ENCODE data around the gene IGFBP1. TPM values are rescaled to one million over a fixed set of nuclear protein-coding genes. Genes with fewer than 3 reads are reported as not detected.
"Not testable (repeated sequence)": the region's sequence is repeated elsewhere in the genome, so short reads cannot be mapped to it uniquely, and the experiment has no call there.

IGFBP1 gene
- polyA plus RNA-seq, 1 donor from 2014 or later: not detected

DNA sequence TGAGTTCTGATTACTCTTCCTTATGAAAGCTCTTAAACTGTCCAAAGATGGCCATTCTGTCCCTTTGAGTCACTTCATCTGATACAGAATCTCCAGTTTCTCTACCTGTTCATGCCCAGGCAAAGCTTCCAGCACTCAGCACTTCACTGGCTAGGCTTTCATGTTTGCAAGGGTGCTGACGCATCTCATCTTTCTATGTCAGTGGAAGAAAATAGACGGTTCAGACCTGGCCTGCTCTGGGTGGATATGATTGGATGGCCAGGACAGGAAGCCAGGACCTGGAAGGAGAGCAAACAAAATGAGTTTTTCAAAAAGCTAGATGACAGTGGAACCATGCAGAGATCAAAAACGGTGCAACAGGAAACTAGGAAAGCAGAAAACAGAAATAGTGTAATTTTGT is 32.6 kb upstream of the IGFBP1 start:
- H3K9me3 ChIP-seq (ENCODE audit: low read length); H3K4me3 ChIP-seq (ENCODE audit: low read length); H3F3A ChIP-seq (ENCODE audit: insufficient read depth, low read length, poor library complexity, severe bottlenecking); H3K27ac ChIP-seq (ENCODE audit: low read length); H3K79me2 ChIP-seq (replicated peaks; ENCODE audit: insufficient read depth, low read length); H3K9ac ChIP-seq (ENCODE audit: low read length); H3K27me3 ChIP-seq (ENCODE audit: insufficient read depth, low read depth, low read length); H3K36me3 ChIP-seq (ENCODE audit: insufficient read depth, low read length); H2AFZ ChIP-seq (ENCODE audit: low read depth, low read length); H3K4me2 ChIP-seq (ENCODE audit: low read length); H3K9me2 ChIP-seq (ENCODE audit: insufficient read depth, low read length); H4K20me1 ChIP-seq (ENCODE audit: insufficient read depth): not testable (repeated sequence)

DNA sequence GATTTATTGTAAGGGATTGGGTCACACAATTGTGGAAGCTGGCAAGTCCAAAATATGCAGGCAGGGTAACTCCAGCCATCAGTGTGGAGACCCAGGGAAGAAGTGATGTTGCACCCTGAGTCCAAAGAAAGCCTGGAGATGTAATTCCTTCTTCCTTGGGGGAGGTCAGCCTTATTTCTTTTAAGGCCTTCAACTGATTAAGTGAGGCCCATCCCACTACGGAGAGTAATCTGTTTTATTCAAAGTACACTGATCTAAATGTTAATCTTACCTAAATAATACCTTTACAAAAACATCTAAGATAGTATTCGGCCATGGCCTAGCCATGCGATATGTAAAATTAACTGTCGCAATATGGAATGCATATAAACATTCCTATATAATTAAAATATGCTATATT is 31.4 kb upstream of the IGFBP1 start:
- not testable (repeated sequence) for H3K9ac ChIP-seq (ENCODE audit: low read length); H3K27ac ChIP-seq (ENCODE audit: low read length); H3K9me2 ChIP-seq (ENCODE audit: insufficient read depth, low read length); H3K9me3 ChIP-seq (ENCODE audit: low read length); H3F3A ChIP-seq (ENCODE audit: insufficient read depth, low read length, poor library complexity, severe bottlenecking); H3K79me2 ChIP-seq (replicated peaks; ENCODE audit: insufficient read depth, low read length); H3K27me3 ChIP-seq (ENCODE audit: insufficient read depth, low read depth, low read length); H3K36me3 ChIP-seq (ENCODE audit: insufficient read depth, low read length); H3K4me2 ChIP-seq (ENCODE audit: low read length); H2AFZ ChIP-seq (ENCODE audit: low read depth, low read length); H4K20me1 ChIP-seq (ENCODE audit: insufficient read depth); H3K4me3 ChIP-seq (ENCODE audit: low read length)

DNA sequence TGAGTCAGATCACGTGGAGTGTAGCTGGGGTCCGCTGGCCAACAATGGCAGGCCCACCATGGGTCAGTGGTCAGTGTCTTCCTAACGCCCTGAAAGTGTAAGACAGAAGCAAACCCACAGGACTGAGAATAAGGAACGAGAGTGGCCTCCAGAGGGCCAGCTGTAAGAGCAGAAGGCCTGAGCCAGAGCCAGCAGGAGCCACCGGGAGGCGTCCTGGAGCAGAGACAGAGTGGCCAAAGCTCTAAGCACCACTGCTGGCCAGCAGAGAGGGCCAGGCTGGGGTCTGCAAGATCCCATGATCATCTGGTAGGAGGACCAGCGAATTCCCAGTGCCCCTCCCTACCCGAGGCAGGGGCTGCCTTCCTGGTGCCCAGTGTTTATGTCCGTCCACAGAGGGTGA is 24.6 kb upstream of the IGFBP1 start:
- TF ChIP-seq MXI1 (conservative IDR thresholded peaks at IDR 0.05; ENCODE audit: poor library complexity, severe bottlenecking) (no peak), EZH2 (IDR thresholded peaks at IDR 0.05; ENCODE audit: borderline replicate concordance, insufficient read depth, low read length, poor library complexity, severe bottlenecking) (no peak), SMC3 (conservative IDR thresholded peaks at IDR 0.05; ENCODE audit: poor library complexity) (no peak), EP300 (conservative IDR thresholded peaks at IDR 0.05; ENCODE audit: poor library complexity, severe bottlenecking) (no peak), TAF1 (IDR thresholded peaks at IDR 0.05; ENCODE audit: low read depth) (no peak), POLR2AphosphoS5 (IDR thresholded peaks at IDR 0.05) (no peak), RAD21 (conservative IDR thresholded peaks at IDR 0.05) (no peak)
- TF ChIP-seq, protein P1, sequence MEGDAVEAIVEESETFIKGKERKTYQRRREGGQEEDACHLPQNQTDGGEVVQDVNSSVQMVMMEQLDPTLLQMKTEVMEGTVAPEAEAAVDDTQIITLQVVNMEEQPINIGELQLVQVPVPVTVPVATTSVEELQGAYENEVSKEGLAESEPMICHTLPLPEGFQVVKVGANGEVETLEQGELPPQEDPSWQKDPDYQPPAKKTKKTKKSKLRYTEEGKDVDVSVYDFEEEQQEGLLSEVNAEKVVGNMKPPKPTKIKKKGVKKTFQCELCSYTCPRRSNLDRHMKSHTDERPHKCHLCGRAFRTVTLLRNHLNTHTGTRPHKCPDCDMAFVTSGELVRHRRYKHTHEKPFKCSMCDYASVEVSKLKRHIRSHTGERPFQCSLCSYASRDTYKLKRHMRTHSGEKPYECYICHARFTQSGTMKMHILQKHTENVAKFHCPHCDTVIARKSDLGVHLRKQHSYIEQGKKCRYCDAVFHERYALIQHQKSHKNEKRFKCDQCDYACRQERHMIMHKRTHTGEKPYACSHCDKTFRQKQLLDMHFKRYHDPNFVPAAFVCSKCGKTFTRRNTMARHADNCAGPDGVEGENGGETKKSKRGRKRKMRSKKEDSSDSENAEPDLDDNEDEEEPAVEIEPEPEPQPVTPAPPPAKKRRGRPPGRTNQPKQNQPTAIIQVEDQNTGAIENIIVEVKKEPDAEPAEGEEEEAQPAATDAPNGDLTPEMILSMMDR (IDR thresholded peaks at IDR 0.05; ENCODE audit: poor library complexity, severe bottlenecking): no peak
- TF ChIP-seq, protein P2, sequence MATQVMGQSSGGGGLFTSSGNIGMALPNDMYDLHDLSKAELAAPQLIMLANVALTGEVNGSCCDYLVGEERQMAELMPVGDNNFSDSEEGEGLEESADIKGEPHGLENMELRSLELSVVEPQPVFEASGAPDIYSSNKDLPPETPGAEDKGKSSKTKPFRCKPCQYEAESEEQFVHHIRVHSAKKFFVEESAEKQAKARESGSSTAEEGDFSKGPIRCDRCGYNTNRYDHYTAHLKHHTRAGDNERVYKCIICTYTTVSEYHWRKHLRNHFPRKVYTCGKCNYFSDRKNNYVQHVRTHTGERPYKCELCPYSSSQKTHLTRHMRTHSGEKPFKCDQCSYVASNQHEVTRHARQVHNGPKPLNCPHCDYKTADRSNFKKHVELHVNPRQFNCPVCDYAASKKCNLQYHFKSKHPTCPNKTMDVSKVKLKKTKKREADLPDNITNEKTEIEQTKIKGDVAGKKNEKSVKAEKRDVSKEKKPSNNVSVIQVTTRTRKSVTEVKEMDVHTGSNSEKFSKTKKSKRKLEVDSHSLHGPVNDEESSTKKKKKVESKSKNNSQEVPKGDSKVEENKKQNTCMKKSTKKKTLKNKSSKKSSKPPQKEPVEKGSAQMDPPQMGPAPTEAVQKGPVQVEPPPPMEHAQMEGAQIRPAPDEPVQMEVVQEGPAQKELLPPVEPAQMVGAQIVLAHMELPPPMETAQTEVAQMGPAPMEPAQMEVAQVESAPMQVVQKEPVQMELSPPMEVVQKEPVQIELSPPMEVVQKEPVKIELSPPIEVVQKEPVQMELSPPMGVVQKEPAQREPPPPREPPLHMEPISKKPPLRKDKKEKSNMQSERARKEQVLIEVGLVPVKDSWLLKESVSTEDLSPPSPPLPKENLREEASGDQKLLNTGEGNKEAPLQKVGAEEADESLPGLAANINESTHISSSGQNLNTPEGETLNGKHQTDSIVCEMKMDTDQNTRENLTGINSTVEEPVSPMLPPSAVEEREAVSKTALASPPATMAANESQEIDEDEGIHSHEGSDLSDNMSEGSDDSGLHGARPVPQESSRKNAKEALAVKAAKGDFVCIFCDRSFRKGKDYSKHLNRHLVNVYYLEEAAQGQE (IDR thresholded peaks at IDR 0.05; ENCODE audit: borderline replicate concordance): no peak
- H3K27ac ChIP-seq (ENCODE audit: low read length): no peak overlapping the region
- no peak overlapping the region for H3K4me3 ChIP-seq (ENCODE audit: low read length)
- H3K9ac ChIP-seq (ENCODE audit: low read length): no peak overlapping the region
- H3K4me2 ChIP-seq (ENCODE audit: low read length): no peak overlapping the region
- H4K20me1 ChIP-seq (ENCODE audit: insufficient read depth): no peaks in the 10 kb centered on the region
- H3K79me2 ChIP-seq (replicated peaks; ENCODE audit: insufficient read depth, low read length): no peaks in the 10 kb centered on the region
- no peak overlapping the region for H2AFZ ChIP-seq (ENCODE audit: low read depth, low read length)
- no peaks in the 10 kb centered on the region for H3K9me2 ChIP-seq (ENCODE audit: insufficient read depth, low read length)
- H3F3A ChIP-seq (ENCODE audit: insufficient read depth, low read length, poor library complexity, severe bottlenecking): no peaks in the 10 kb centered on the region
- H3K27me3 ChIP-seq (ENCODE audit: insufficient read depth, low read depth, low read length): no peaks in the 10 kb centered on the region
- H3K36me3 ChIP-seq (ENCODE audit: insufficient read depth, low read length): no peaks in the 10 kb centered on the region
- no peaks in the 10 kb centered on the region for H3K9me3 ChIP-seq (ENCODE audit: low read length)

All from neural cell (in vitro differentiated cells).